ENCODE data around the gene FRMD4A. TPM values are rescaled to one million over a fixed set of nuclear protein-coding genes. Genes with fewer than 3 reads are reported as not detected.

FRMD4A gene
- total RNA-seq, 4 donors from 2014 or later: 4.4 to 7.1 (median 5.2) TPM

DNA sequence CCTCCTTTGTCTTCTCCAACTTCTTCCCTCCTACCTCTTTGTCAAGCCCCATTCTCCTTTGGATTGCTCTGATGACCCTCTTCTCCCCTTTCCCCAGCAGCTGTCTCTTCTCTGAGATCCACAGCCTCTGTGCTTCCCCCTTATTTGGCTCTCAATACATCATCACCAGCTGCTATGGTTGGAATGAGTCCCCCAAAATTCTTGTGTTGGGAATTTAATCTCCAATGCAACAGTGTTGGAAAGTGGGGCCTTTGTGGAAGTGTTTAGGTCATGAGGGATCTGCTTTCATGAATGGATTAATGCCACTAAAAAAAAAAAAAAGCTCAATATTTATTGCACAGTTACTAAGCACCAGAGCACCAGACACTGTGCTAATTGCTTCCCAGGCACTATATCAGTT lies 39.2 kb upstream of the FRMD4A start:
- H3K36me3 ChIP-seq: no peaks in the 10 kb centered on the region
- no peak overlapping the region for H3K27ac ChIP-seq
- in situ Hi-C loops (cut with MboI; ENCODE audit: low sequenced_read_pairs in 4 of 4): no loop called here
- H3K27me3 ChIP-seq: no peaks in the 10 kb centered on the region
- H3K4me1 ChIP-seq: no peaks in the 10 kb centered on the region
- H3K9me3 ChIP-seq: no peaks in the 10 kb centered on the region
- DNase-seq: no peak
- H3K4me3 ChIP-seq: no peak overlapping the region
- intact Hi-C loops (cut with DNase I; ENCODE audit: low total_unique reads): no loop called here
- ATAC-seq: no peak
- TF ChIP-seq POLR2A (IDR thresholded peaks at IDR 0.05): no peak
- TF ChIP-seq, protein P1, sequence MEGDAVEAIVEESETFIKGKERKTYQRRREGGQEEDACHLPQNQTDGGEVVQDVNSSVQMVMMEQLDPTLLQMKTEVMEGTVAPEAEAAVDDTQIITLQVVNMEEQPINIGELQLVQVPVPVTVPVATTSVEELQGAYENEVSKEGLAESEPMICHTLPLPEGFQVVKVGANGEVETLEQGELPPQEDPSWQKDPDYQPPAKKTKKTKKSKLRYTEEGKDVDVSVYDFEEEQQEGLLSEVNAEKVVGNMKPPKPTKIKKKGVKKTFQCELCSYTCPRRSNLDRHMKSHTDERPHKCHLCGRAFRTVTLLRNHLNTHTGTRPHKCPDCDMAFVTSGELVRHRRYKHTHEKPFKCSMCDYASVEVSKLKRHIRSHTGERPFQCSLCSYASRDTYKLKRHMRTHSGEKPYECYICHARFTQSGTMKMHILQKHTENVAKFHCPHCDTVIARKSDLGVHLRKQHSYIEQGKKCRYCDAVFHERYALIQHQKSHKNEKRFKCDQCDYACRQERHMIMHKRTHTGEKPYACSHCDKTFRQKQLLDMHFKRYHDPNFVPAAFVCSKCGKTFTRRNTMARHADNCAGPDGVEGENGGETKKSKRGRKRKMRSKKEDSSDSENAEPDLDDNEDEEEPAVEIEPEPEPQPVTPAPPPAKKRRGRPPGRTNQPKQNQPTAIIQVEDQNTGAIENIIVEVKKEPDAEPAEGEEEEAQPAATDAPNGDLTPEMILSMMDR (IDR thresholded peaks at IDR 0.05 in 4 of 5, conservative IDR thresholded peaks at IDR 0.05 in 1 of 5): no peak

DNA sequence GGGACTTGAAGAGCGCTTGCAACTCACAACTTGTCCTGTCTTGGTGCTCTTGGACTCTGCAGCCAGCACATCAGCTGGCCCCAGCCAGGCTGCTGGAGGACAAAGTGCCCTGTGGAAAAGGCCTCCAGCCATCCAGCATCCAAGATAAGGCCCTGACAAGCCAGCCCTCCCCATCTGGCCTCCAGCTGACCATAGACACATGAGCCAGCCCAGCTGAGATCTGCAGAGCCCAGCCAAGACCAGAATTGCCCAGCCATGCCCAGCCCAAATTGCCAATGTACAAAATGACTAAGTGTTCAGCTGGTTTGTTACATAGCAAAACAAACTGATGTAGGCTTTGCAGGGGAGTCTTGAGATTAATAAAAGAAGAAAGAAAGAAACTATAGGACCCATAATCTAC lies 36.0 kb upstream of the FRMD4A start:
- Histone ChIP-seq H3K4me1 (no peaks in the 10 kb centered on the region), H3K27ac (no peak overlapping the region), H3K4me3 (no peak overlapping the region), H3K27me3 (no peaks in the 10 kb centered on the region), H3K9me3 (no peaks in the 10 kb centered on the region), H3K36me3 (no peaks in the 10 kb centered on the region)
- in situ Hi-C loops (cut with MboI; ENCODE audit: low sequenced_read_pairs in 4 of 4): no loop called here
- ATAC-seq (no peak), DNase-seq (no peak)
- no peak for TF ChIP-seq POLR2A (IDR thresholded peaks at IDR 0.05)
- TF ChIP-seq, protein P1 (IDR thresholded peaks at IDR 0.05 in 4 of 5, conservative IDR thresholded peaks at IDR 0.05 in 1 of 5): no peak
- intact Hi-C loops (cut with DNase I; ENCODE audit: low total_unique reads): no loop called here

DNA sequence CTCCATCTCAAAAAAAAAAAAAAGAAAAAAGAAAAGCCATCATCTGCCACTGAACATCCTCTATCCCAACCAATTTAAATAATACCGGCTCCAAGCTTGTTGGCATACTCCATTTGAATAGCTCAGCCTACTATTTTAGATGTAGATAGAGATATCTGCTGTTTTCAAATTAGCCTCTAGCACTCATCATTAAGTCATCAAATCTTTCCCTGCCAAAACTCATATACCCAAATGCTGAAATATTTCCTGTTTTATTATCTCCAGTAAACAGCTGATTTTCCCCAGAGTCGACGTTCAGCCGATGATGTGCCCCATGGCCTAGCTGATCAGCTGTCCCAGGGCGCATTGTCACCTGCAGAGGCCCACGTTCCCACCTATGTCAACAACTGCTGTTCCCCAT lies 34.5 kb upstream of the FRMD4A start:
- Histone ChIP-seq H3K27me3 (no peaks in the 10 kb centered on the region), H3K9me3 (no peaks in the 10 kb centered on the region), H3K27ac (no peak overlapping the region), H3K4me3 (no peak overlapping the region), H3K36me3 (no peaks in the 10 kb centered on the region), H3K4me1 (no peaks in the 10 kb centered on the region)
- in situ Hi-C loops (cut with MboI; ENCODE audit: low sequenced_read_pairs in 4 of 4): no loop called here
- DNase-seq (no peak), ATAC-seq (no peak)
- intact Hi-C loops (cut with DNase I; ENCODE audit: low total_unique reads): no loop called here
- TF ChIP-seq, protein P1 (IDR thresholded peaks at IDR 0.05 in 4 of 5, conservative IDR thresholded peaks at IDR 0.05 in 1 of 5): no peak
- no peak for TF ChIP-seq POLR2A (IDR thresholded peaks at IDR 0.05)

DNA sequence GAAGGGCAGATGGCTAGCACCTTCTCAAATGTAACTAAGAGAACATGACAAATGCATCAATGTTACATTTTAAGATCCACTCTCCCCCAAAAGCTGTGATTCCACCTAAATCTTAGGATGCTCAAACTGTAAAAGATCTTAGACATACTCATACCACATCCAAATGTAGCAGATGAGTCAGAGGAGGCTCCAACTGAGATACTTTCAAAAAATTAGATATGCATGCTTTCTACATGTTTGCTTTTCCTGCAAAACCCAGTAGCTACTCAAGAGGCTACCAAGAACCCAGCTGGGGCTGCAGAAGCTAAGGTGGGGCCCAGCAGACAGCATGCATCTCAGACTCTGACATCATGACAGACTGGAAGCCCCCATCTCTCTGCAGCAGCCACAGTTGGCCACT lies 31.4 kb upstream of the FRMD4A start:
- ATAC-seq (no peak), DNase-seq (no peak)
- in situ Hi-C loops (cut with MboI; ENCODE audit: low sequenced_read_pairs in 4 of 4): no loop called here

DNA sequence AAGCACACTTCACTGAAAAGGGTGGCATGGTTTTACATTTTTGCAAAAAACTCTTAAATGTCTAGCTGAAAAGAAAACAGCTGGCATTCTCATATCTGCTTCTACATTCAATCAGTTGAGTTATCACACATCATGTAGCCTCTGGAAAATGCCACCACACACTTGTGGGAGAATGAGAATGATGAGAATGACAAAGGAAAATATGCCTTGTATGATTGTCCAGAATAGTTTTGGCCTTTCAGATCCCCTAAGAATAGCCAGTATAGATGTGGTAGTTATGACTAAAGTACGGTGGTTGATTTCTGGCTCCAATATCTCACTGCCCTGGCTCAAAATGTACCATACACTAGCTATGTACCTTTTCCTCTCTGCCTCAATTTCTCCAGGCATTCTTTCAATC lies 30.2 kb upstream of the FRMD4A start:
- intact Hi-C loops (cut with DNase I; ENCODE audit: low total_unique reads): no loop called here
- H3K36me3 ChIP-seq: no peaks in the 10 kb centered on the region
- no peaks in the 10 kb centered on the region for H3K27me3 ChIP-seq
- no peak for TF ChIP-seq POLR2A (IDR thresholded peaks at IDR 0.05)
- H3K9me3 ChIP-seq: no peaks in the 10 kb centered on the region
- DNase-seq (no peak), ATAC-seq (no peak)
- H3K4me3 ChIP-seq: no peak overlapping the region
- H3K4me1 ChIP-seq: no peaks in the 10 kb centered on the region
- in situ Hi-C loops (cut with MboI; ENCODE audit: low sequenced_read_pairs in 4 of 4): no loop called here
- no peak overlapping the region for H3K27ac ChIP-seq

More for the DNA sequence above, 31.4 kb upstream of the FRMD4A start:
- Histone ChIP-seq H3K4me3 (no peak overlapping the region), H3K27me3 (no peaks in the 10 kb centered on the region), H3K4me1 (no peaks in the 10 kb centered on the region), H3K9me3 (no peaks in the 10 kb centered on the region), H3K27ac (no peak overlapping the region), H3K36me3 (no peaks in the 10 kb centered on the region)
- no peak for TF ChIP-seq POLR2A (IDR thresholded peaks at IDR 0.05)
- TF ChIP-seq, protein P1 (IDR thresholded peaks at IDR 0.05 in 4 of 5, conservative IDR thresholded peaks at IDR 0.05 in 1 of 5): no peak
- intact Hi-C loops (cut with DNase I; ENCODE audit: low total_unique reads): no loop called here
